Smooth muscle cell of the brain vasculature (primary cell): Measurements from ENCODE around the gene FFAR1.

Experiments
- DNase-seq: peaks from one replicate; pipeline ENCODE4 v3.0.0-alpha.2; 2012; ENCODE audit warnings: low read depth, low spot score

FFAR1 gene

DNA sequence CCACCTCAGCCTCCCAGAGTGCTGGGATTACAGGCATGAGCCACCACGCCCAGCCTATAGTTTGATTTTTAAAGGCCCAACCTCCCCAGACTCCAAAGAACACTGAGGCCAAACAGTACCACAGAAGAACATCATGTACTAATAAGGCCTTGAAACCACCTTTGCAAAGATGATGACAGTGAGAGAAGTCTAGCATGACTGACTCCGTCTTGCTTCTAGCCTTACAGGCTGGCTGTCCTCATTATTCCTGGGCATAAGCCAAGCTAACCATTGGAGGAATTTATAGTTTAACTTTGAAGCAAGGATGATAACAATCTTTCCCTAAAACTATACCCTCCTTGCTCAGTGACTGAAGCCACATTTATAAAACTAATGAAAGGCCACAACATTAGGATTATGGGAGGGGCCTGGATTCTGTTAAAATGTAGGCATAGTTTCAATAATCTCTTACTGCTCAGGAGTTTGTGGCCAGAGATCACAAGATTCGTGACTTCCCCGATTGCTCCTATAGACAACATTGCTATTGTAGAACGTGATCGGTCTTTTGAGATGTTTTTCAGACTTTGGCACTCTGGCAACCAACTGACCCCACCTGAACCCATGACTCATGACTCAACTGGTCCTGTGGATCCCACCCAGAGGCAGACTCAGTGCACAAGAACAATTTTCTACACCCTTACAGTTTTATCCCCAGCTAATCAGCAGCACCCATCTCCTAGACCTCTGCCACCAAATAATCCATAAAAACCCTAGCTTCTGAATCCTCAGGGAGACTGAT lies 40.8 kb downstream of the FFAR1 start:
- no peak for DNase-seq

DNA sequence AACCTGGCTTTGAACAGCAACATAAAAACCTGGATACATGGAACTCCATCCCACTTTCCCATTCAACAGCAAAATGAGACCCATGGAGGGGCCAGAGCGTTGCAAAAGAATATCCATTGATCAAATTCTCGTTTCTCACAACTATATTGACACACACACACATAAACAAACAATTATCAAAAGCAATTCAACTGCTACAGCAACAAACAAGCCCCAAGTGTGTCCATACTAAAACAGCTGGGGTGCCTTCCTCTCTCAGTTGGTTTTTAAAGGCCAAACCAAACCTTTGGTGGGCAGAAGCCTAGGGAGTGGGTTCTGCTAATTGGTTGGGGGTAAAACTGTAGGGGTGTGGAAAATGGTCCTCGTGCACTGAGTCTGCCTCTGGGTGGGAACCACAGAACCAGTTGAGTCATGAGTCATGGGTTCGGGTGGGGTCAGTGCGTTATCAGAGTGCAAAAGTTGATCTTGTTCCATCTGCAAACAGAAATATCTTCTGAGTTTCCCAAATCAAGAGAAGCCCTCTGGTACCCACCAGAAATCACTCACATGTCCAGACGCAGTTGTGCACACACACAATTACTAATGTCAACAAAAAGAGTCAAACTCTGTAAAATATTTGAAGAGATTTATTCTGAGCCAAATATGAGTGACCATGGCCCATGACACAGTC lies 41.6 kb downstream of the FFAR1 start:
- DNase-seq, result no peak

DNA sequence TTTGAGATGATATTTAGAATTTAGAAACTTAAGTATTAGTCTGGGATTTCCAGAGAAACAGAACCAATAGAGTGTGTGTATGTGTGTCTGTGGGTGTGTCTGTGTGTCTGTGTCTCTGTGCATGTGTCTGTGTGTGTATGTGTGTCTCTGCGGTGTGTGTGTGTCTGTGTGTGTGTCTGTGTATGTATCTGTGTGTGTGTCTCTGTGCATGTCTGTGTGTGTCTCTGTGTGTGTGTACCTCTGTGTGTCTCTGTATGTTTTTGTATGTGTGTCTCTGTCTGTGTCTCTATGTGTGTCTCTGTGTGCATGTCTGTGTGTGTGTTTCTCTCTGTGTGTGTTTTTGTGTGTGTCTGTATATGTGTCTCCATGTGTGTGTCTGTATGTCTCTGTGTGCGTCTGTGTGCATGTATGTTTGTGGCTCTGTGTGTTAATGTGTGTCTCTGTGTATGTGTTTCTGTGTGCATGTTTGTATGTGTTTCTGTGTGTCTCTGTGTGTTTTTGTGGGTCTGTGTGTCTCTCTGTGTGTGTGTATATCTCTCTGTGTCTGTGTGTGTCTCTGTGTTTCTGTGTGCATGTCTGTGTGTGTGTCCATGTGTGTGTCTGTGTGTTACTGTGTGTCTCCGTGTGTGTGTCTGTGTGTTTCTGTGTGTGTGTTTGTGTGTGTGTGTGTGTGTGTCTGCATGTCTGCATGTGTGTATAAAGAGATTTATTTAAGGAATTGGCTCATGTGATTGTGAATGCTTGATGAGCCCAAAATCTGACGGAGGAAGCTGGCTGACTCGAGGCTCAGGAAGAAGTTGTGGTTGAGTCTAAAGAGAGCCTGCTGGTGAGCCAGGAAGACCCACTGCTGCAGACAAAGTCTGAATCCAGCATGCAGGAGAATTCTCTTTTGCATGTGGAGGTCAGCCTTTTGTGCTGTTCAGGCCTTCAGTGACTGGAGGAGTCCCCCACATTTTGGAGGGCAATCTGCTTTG lies 45.3 kb downstream of the FFAR1 start:
- no peak for DNase-seq

DNA sequence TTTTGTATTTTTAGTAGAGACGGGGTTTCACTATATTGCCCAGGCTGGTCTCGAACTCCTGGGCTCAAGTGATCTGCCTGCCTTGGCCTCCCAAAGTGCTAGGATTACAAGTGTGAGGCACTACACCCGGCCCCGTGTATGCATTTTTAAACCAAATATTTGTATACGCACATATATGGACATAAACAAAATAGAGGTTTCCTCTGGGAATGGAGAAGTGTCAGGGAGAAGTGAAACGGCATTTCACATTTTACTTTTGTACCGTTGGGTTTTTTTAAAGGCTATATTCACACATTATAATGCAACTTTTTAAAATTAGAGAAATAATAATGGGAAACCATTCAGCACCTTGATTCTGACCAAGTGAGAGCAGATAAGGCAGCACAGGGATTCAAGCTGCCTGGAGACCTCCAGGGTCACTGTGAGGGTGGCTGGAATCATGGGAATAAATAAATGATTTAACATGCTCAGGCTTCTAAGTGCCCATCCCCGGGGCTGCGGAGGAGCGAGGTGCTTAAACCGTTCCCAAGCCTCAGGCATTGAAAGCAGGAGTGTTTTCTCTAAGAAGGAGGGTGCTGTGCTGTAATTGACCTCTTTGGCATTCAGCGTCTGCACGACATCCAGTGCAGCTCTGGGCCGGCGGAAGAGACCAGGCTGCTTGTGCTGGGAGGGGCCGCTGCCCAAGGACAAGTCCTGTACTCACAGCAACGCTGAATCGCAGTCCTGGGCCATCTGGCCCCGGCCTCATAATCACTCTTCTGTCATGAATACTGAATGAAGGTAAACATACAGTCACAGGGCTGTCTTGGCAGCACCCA lies 47.9 kb downstream of the FFAR1 start:
- no peak for DNase-seq

DNA sequence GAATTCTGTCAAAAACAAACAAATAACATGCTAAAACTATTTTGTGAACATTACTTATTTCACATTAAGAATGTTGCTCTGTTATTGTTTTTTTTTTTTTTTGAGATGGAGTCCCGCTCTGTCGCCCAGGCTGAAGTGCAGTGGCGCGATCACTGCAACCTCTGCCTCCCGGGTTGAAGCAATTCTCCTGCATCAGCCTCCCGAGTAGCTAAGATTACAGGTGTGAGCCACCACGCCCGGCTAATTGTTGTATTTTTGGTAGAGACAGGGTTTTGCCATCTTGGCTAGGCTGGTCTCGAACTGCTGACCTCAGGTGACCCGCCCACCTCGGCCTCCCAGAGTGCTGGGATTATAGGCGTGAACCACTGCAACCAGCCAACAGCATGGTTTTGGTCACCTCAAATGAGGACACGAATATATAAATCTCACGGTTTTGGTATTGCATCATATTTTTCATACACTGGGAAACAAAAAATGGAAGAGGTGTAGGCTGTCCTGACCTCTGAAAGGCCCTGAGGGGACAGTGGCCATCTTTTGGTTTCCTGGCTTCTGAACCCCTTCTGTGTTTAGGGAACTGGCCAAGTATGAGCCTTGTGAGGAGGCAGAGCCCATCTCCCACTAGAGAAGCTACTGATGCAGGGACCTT lies 48.7 kb downstream of the FFAR1 start:
- DNase-seq, result no peak

DNA sequence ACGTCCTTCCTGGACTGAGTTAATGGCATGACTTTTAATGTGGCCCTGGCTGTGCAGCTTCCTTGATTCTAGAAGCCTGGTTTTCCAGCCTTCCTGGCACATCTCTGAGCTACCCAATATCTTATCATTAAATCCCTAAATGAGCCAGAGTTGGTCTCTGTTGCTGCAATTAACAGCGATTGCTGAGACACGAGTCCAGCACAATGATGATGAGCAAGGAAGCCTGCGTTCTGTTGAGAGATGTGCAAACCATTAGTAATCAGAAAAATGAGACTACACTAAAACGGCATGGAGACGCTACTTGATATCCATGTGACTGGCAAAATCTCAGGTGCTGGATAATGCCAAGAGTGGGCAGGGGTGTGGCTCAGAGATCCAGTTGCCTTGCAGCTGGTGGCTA lies 49.4 kb downstream of the FFAR1 start:
- DNase-seq, result no peak
